H1 (cell line): ENCODE data around the gene FREM1. TPM values are rescaled to one million over a fixed set of nuclear protein-coding genes. Genes with fewer than 3 reads are reported as not detected.

Experiments used
- polyA plus RNA-seq, 7 experiments: library from polyadenylated mRNA; depleted of rRNA in 3 of 7; stranded (reverse) in 5 of 7; unstranded in 2 of 7; fragments of >200 nt in 5 of 7; fragments of 200-250 nt in 2 of 7; gene quantifications; 1 replicate in 5 of 7; 2 replicates in 1 of 7; 4 replicates in 1 of 7; pipeline versions ENCODE4 v1.2.1 to v1.2.3, GENCODE V29; 2011 to 2013; ENCODE audit warnings: missing spikeins in 2 of 7, mixed read lengths in 2 of 7
- total RNA-seq: library from RNA; stranded (reverse); fragmentation: NEBNext Ultra II Directional; extraction: Animal tissue kit (Norgen Biotek cat#: 25700); gene quantifications from 2 replicates; pipeline ENCODE4 v1.2.1, GENCODE V29; 2021
- TF ChIP-seq, protein P1 (sequence below): fragments of 300-600 bp; sonication (generic); IDR thresholded peaks from 2 replicates; pipeline ENCODE4 v1.7.1; 2012; ENCODE audit warnings: low read length, moderate library complexity, mild to moderate bottlenecking, inconsistent platforms; ENCODE audit not compliant: insufficient replicate concordance

Gene FREM1
- total and polyA plus RNA-seq, 2 of the 8 experiments (the other 6 are each of a cell fraction or from before 2014, with no cell fraction given): 2.6 to 3.1 TPM

DNA sequence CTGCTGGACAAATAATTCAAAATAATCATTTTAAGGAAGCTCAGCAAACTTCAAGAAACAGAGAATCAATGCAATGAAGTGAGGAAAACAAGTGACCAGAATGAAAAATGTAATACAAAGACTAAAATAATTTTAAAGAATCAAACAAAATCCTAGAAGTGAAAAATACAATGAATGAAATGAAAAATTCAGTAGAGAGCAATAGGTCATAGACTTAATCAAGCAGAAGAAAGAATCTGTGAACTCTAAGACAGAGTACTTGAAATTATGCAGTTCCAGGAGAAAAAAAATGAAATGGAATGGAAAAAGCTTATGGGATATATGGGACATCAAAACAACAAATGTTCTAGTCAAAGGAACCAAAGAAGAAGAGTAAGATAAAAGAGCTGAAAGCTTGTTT is 205.1 kb downstream of the FREM1 start (continued):
- TF ChIP-seq, protein P1, sequence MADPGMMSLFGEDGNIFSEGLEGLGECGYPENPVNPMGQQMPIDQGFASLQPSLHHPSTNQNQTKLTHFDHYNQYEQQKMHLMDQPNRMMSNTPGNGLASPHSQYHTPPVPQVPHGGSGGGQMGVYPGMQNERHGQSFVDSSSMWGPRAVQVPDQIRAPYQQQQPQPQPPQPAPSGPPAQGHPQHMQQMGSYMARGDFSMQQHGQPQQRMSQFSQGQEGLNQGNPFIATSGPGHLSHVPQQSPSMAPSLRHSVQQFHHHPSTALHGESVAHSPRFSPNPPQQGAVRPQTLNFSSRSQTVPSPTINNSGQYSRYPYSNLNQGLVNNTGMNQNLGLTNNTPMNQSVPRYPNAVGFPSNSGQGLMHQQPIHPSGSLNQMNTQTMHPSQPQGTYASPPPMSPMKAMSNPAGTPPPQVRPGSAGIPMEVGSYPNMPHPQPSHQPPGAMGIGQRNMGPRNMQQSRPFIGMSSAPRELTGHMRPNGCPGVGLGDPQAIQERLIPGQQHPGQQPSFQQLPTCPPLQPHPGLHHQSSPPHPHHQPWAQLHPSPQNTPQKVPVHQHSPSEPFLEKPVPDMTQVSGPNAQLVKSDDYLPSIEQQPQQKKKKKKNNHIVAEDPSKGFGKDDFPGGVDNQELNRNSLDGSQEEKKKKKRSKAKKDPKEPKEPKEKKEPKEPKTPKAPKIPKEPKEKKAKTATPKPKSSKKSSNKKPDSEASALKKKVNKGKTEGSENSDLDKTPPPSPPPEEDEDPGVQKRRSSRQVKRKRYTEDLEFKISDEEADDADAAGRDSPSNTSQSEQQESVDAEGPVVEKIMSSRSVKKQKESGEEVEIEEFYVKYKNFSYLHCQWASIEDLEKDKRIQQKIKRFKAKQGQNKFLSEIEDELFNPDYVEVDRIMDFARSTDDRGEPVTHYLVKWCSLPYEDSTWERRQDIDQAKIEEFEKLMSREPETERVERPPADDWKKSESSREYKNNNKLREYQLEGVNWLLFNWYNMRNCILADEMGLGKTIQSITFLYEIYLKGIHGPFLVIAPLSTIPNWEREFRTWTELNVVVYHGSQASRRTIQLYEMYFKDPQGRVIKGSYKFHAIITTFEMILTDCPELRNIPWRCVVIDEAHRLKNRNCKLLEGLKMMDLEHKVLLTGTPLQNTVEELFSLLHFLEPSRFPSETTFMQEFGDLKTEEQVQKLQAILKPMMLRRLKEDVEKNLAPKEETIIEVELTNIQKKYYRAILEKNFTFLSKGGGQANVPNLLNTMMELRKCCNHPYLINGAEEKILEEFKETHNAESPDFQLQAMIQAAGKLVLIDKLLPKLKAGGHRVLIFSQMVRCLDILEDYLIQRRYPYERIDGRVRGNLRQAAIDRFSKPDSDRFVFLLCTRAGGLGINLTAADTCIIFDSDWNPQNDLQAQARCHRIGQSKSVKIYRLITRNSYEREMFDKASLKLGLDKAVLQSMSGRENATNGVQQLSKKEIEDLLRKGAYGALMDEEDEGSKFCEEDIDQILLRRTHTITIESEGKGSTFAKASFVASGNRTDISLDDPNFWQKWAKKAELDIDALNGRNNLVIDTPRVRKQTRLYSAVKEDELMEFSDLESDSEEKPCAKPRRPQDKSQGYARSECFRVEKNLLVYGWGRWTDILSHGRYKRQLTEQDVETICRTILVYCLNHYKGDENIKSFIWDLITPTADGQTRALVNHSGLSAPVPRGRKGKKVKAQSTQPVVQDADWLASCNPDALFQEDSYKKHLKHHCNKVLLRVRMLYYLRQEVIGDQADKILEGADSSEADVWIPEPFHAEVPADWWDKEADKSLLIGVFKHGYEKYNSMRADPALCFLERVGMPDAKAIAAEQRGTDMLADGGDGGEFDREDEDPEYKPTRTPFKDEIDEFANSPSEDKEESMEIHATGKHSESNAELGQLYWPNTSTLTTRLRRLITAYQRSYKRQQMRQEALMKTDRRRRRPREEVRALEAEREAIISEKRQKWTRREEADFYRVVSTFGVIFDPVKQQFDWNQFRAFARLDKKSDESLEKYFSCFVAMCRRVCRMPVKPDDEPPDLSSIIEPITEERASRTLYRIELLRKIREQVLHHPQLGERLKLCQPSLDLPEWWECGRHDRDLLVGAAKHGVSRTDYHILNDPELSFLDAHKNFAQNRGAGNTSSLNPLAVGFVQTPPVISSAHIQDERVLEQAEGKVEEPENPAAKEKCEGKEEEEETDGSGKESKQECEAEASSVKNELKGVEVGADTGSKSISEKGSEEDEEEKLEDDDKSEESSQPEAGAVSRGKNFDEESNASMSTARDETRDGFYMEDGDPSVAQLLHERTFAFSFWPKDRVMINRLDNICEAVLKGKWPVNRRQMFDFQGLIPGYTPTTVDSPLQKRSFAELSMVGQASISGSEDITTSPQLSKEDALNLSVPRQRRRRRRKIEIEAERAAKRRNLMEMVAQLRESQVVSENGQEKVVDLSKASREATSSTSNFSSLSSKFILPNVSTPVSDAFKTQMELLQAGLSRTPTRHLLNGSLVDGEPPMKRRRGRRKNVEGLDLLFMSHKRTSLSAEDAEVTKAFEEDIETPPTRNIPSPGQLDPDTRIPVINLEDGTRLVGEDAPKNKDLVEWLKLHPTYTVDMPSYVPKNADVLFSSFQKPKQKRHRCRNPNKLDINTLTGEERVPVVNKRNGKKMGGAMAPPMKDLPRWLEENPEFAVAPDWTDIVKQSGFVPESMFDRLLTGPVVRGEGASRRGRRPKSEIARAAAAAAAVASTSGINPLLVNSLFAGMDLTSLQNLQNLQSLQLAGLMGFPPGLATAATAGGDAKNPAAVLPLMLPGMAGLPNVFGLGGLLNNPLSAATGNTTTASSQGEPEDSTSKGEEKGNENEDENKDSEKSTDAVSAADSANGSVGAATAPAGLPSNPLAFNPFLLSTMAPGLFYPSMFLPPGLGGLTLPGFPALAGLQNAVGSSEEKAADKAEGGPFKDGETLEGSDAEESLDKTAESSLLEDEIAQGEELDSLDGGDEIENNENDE: no peak
